DMS 273 (cell line): Measurements from ENCODE around the gene B3GNT3.
A peak's percentile ranks its signal among the peaks of the same experiment; 100 is the strongest.
"Not testable (repeated sequence)": the region's sequence is repeated elsewhere in the genome, so short reads cannot be mapped to it uniquely, and the experiment has no call there.

ENCODE experiments used
- DNase-seq: peaks from one replicate; lab custom pipeline; 2025; ENCODE audit not compliant: unreplicated experiment; lab: John Stamatoyannopoulos, UW

B3GNT3 gene

DNA sequence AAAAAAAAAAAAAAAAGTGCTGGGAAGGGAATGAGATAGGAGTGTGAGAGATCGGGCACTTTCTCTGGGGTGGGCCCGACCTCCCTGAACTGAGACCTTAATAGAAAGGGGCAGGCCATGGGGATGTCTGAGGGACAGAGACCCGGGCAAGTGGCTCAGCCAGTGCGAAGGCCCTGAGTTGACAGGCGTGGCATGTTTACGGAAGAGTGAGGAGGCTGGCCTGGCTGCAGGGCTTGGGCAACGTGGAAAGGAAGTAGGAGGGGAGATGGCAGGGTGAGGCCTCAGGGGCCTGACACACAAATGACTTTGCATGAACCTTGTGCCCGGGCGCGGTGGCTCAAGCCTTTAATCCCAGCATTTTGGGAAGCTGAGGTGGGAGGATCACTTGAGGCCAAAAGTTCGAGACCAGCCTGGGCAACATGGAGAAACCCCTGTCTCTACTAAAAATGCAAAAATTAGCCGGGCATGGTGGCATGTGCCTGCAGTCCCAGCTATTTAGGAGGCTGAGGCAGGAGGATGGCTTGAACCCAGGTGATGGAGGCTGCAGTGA, 29.8 kb upstream of the B3GNT3 start:
- DNase-seq, result no peak

DNA sequence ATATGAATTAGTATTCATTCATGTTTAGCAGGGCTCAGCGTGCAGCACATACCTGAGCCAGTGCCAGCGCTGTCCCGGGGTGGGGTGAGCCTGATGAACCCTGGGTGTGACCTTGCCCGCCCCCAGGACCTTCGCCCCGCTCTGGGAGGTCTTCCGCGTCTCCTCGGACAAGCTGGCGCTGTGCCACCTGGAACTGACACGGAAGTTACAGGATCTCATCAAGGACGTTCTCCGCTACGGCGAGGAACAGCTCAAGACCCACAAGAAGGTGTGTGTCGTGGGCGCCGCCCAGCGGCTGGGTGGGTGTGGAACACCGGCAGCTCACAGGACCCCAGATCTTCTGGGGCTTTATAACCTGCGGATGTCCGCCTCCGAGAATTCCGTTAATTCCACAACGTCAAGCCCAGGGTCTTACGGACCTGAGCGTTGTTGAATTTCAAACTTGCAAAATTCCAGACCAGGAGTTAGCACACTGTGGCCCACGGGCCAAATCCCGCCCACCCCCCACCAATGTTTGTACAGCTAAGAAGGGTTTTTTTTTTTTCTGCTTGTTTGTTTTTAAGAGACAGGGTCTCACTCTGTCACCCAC, 28.3 kb upstream of the B3GNT3 start:
- peak; percentile 95 for DNase-seq

DNA sequence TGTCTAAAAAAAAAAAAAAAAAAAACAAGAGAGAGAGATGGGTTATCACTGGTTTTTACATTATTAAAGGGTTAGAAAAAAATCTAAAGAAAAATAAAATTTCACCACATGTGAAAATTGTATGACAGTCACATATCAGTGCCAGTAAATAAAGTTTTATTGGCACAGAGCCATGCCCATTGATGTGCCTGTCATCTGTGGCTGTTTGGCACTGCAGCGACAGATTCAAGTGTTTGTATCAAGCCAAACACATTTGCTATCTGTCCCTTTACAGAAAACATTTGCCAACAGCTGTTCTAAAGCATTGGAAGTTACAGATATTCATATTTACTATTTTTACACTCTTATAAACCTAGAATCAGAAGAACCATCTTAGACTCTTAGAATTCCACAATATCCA, 27.4 kb upstream of the B3GNT3 start:
- no peak for DNase-seq

DNA sequence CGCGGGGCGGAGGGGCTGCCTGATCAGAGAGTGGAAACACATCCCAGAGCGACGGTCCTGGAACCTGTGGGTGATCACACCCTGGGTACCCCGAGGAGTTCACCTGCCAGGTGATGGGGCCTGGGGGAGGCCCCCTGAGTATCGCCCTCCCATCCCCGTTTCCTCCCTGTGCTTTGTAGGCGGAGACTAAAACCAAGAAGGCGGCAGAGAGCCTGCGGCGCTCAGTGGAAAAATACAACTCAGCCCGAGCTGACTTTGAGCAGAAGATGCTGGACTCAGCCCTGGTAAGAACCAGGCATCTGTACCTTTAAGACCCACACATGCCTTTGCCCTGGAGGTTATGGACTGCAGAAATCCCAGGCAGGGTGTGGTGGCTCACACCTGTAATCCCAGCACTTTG, 24.3 kb upstream of the B3GNT3 start:
- DNase-seq, result no peak

DNA sequence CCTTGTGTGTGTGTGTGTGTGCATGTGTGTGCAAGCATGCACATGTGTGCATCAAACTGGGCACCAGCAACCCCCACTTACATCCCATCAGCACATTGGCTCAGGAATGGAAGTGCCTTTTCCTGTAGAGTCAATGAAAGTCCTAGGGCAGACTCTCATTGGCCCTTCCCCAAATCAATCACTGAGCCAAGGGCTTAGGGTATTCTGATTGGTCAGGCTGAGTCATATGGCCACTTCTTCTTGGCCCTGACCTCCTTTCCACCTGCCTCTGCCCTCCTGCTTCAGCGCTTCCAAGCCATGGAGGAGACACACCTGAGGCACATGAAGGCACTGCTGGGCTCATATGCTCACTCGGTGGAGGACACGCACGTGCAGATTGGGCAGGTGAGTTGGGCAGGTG, 22.8 kb upstream of the B3GNT3 start:
- DNase-seq, result peak; percentile 62

DNA sequence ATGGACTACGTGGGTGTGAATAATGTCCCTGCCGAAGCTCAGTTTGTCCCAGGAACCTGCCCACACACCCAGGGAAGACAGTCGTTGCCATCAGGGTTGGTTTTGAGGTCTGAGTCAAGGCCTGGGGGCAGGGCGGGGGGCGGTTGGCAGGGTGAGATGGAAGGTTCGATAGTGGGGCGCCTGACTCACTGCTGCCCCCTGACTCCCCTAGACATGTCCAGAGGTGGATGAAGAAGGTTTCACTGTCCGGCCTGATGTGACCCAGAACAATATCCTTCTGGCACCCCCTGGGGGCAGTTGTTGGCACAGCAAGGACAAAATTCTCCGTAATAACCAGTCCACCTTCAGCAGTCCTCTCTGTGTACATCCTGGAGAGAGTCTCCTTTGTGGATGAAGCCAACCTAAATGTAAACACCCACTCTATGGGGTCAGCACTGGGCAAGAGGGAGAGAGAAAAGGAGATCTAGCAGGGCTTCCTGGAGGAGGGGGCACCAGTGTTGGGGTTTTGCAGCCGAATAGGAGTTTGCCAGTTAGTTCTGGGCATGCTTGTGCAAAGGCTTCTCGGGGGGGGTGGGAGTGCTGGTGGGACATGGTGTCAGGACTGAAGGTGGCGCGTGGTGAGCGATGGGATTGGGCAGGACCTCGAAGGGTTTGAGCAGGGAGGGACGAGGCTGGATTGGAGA, 19.6 kb upstream of the B3GNT3 start:
- peak; percentile 52 for DNase-seq

DNA sequence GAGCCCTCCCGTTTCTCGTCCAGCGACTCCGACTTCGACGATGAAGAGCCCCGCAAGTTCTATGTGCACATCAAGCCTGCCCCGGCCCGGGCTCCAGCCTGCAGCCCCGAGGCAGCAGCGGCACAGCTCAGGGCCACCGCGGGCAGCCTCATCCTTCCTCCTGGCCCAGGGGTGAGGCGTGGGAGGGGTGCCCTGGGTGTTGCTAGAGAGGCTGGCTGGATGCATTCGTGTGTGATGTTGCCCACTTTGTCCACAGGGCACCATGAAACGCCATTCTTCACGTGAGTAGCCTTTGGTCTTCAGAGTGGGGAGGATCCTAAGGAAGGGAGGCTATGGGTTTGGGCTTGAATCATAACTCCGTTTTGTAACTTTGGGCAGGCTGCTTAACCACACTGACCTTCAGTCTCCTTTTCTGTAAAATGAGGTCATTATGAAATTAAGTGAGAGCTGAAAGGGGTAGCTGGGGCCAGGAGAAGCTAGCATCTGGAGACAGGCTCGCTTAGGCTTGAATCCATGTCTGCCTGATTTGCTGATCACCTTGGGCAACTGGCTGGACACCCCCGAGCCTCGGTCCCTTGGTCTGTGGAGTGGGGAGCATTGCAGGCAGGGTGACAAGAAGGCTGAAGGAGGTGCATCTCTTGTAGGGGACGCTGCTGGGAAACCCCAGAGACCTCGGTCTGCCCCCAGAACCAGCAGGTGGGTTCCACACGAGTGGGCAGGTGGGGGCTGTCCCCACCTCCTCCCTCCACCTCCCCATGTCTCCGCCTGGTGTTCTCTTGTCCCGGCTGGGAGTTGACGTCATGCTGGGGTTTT, 18.7 kb upstream of the B3GNT3 start:
- no peak for DNase-seq

DNA sequence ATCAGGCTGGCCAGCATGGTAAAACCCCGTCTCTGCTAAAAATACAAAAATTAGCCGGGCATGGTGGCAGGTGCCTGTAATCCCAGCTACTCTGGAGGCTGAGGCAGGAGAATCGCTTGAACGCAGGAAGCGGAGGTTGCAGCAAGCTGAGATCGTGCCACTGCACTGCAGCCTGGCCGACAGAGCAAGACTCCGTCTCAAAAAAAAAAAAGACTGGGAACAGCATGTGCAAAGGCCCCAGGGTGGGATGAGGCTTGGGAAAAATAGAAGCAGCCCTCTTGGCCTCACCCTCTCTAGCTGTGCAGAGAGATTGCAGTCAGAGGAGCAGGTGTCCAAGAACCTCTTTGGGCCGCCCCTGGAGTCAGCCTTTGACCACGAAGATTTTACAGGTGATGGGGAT, 17.1 kb upstream of the B3GNT3 start:
- not testable (repeated sequence) for DNase-seq

DNA sequence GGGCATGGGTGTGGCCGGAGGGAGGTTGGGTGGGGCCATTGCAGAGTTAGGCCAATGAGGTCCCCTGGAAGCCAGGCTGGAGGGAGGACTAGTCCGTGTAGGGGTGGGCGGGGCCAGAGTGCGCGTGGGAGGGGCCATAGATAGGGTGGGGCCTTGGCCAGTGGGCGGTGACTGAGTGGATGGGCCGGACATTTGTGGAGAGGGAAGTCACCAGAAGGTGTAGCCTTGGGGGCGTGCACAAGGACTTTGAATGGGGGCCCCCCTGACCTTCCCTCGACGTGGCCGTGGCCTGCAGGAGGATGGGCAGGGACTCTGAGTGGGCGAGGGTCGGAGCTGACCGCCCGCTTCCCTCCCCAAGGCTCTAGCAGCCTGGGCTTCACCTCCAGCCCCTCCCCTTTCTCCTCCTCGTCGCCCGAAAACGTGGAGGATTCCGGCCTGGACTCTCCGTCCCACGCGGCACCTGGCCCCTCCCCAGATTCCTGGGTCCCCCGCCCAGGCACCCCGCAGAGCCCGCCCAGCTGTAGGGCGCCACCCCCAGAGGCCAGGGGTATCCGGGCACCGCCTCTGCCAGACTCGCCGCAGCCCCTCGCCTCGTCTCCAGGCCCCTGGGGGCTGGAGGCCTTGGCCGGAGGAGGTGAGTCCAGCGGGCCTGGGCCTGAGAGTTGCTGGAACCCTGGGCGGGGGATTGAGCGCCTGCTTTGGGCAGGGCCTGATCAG, 16.5 kb upstream of the B3GNT3 start:
- peak; percentile 50 for DNase-seq

DNA sequence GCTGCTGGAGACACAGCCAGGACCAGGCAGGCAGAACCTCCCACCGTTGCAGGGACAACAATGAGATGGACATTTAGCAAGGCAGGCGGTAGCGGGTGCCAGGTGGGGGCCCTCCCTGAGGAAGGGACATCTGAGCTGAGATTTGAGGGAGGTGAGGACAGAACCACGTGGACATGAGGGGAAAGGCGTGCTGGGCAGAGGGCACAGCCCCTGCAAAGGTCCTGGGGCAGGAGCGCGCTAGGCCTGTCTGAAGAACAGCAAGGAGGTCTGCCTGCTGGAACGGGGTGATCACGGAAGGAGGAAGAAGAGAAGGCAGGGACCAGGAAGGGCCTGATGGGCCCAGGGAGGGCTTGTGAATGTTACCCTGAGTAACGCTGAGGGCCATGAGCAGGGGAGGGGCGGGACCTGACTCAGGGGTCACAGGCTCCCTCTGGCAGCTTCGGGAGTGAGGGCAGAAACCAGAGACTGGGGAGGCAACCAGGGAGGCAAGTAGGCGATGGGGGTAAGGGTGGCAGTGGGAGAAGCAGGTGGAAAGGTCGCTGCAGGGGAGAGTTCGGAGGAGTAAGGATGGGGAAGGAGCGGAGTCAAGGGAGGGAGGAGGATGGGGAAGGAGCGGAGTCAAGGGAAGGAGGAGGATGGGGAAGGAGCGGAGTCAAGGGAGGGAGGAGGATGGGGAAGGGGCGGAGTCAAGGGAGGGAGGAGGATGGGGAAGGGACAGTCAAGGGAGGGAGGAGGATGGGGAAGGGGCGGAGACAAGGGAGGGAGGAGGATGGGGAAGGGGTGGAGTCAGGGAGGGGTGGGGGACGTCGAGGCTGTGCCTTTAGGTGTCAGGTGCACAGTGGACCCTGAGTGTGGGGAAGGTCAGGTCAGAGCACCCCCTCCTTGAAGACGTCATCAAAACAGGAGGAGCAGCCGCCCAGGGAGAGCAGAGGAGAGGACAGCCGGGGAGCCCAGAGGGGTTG, 15.7 kb upstream of the B3GNT3 start:
- peak; percentile 31 for DNase-seq

DNA sequence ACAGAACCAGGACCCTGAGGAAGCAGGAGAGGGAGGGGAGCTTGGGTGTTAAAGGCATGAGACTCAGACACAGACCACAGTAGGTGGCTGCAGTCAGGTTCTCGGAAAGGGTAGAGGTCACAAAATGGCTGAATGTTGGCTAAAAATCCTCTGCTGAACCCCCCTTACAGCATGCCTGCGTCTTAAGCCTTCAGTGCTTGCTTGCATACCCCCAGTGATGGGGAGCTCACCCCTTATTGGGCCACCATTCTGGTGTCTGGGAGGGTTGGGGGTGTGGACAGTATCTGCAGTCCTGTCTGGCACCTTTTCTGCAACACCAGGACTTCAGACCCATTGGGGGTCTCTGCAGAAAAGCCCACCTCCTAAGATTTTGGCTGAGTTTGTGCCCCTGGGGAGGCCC, 14.2 kb upstream of the B3GNT3 start:
- no peak for DNase-seq

DNA sequence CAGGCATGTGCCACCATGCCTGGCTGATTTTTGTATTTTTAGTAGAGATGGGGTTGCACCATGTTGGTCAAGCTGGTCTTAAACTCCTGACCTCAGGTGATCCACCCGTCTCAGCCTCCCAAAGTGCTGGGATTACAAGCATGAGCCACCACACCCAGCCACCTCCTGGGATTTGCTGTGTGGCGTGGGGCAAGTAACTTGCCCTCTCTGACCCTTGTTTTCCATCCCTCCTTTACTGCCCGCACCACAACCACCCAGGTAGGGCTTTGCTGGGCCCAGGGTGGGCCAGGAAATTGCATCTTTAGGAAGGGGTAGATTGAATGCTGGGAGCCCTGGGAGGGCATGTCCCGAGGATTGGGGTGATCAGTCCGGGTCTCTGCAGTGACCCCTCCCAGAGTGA, 11.2 kb upstream of the B3GNT3 start:
- DNase-seq, result not testable (repeated sequence)

DNA sequence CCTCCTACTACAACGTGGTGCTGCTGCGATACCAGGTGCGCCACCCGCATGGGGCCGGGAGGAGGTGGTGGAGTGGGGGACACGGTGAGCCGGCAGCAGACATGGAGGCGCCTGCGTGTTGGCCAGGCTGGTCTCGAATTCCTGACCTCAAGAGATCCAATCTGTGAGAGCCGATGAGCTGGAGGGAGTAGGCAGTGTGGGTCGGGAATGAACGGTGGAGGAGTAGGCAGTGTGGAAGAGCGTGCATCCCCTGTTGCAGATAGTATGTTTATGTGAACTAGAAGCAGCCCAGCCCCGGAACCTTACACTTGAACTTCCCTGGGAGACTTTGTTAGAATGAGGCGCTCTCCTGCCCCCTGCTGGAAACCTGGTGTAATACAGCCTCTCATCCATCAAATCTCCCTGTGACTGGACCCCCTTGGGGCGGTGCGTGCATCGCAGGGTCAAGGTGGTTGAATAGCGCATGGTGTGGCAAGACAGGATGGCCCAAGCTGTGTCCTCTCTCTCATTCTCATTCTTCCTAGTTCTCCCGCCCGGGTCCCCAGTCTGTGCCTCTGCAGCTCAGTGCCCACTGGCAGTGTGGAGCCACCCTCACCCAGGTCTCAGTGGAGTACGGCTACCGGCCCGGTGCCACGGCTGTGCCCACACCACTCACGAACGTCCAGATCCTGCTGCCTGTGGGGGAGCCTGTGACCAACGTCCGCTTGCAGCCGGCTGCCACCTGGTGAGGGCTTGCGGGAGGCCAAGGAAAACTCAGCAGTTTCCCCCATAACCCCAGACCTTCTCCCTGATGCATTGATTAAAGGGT, 10.5 kb upstream of the B3GNT3 start:
- DNase-seq, result peak; percentile 90

DNA sequence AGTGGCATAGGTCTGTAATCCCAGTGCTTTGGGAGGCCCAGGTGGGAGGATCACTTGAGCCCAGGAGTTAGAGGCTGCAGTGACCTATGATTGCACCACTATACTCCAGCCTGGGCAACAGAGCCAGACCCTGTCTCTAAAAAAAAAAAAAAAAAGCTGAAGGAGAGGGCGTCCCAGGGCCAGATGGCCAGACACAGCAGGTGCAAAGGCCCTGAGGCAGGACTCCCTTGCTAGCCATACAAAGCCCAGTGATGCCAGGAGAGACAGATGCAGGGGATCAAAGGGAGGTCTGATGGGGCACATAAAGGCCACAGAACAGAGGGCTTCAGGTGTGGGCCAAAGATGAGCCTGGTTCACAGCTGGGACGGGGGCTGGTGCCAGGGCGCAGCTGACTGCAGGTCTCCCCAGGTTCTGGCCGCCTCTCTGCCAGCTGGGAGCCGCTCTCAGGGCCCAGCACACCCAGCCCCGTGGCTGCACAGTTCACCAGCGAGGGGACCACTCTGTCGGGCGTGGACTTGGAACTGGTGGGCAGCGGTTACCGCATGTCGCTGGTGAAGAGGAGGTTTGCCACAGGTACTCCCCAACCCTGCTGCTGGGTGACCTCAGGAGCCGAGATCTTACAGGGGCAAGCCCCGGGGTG, 7.5 kb upstream of the B3GNT3 start:
- DNase-seq, result peak; percentile 30

DNA sequence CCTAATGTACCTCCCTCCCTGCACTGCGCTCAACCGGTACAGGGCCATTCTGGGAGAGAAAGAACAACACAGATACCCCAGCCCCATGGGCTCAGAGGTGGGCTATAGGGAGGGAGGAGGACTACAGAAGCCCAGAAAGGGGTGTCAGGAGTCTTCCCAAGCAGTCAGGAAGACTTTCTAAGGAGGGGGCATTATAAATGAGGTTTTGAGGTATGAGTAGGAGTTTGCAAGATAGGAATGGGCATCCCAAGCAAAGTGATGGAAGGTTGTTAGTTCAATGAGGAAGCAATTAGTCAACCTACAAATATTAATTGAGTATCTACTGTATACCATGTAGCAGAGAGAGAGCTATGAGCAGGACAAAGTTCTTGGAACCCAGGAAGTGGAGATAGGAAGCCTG, 6.3 kb upstream of the B3GNT3 start:
- DNase-seq, result no peak

DNA sequence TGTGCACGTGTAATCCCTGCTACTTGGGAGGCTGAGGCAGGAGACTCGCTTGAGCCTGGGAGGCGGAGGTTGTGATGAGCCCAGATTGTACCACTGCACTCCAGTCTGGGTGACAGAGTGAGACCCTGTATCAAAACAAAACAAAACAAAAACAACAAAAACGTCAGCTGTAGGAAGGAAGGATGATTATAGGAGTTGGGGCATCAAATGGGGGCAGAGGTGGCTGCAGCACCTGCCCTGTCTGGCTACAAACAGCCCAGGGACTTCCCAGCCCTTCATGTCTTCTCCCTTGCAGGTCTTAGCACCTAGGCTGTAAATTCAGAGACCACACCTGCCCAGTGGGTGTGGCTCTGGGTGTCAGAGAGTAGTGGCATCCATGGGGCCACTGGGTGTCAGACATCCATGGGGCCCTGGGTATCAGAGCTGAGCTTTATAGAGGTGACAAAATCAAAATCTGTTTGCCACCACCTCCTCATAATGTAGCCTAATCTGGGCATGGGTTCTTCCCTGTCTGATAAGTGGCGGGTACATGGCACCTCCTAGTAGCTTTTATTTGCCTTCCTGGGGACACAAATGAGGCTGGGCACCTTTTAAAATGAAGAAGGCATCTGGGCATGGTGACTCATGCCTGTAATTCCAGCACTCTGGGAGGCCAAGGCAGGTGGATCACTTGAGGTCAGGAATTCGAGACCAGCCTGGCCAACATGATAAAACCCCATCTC, 4.7 kb upstream of the B3GNT3 start:
- no peak for DNase-seq

DNA sequence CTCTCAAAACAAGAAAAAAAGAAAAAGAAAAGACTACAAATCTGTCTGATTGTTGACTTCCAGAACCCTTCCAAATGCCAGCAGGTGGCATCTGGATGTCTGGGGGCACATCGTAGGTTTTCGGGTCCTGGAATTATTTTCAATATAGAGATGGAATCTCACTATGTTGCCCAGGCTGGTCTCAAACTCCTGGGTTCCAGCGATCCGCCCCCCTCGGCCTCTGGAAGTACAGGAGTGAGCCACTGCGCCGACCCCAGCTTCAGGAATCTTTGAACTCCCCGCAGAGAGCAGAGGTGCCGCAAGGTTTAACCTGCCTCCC, 567 bp upstream of the B3GNT3 start:
- no peak for DNase-seq

DNA sequence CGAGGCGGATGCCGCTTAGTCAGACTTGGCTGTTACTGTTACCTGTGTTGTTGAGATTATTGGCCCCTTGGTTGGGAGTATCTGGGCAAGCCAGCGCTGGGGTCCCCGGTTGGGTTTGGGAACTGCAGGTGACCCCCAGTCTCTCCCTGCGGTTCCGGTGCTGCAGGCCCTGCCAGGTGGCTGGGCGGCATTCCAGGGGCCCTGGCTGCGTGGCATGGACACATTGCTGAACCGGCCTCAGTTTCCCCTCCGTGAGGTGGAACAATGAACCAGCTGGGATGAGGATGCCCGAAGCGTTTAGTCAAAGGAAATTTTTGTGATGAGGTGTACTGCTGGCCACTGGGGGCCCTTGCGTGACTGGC, 538 bp downstream of the B3GNT3 start:
- no peak for DNase-seq
